Activated gamma-delta T cell (primary cell): Measurements from ENCODE around the gene GALNT10.

ENCODE experiments used
- DNase-seq: peaks from one replicate; lab custom pipeline; 2025; lab: John Stamatoyannopoulos, UW

GALNT10 gene

GRCh38 chr5:154405078-154405792 lies 214.7 kb downstream of the GALNT10 start:
- DNase-seq = peak; percentile 26

- DNase-seq = no peak
Observed at GRCh38 chr5:154406231-154406630, 215.7 kb downstream of the GALNT10 start.

- DNase-seq = no peak
Observed at GRCh38 chr5:154406826-154407225, 216.3 kb downstream of the GALNT10 start.

GRCh38 chr5:154408811-154409210 lies 218.3 kb downstream of the GALNT10 start:
- DNase-seq = no peak

GRCh38 chr5:154409230-154409840 lies 218.8 kb downstream of the GALNT10 start:
- no peak for DNase-seq

- DNase-seq = no peak
Observed at GRCh38 chr5:154410008-154410407, 219.5 kb downstream of the GALNT10 start.

GRCh38 chr5:154410786-154411185 lies 220.3 kb downstream of the GALNT10 start:
- DNase-seq = no peak

GRCh38 chr5:154411338-154411737 lies 220.8 kb downstream of the GALNT10 start:
- no peak for DNase-seq

GRCh38 chr5:154412316-154412715 lies 221.8 kb downstream of the GALNT10 start:
- no peak for DNase-seq

- DNase-seq = no peak
Observed at GRCh38 chr5:154412925-154413324, 222.4 kb downstream of the GALNT10 start.

GRCh38 chr5:154415114-154415513 lies 224.6 kb downstream of the GALNT10 start:
- no peak for DNase-seq

GRCh38 chr5:154418344-154418820 lies 227.8 kb downstream of the GALNT10 start:
- DNase-seq = no peak

- DNase-seq = no peak
Observed at GRCh38 chr5:154419236-154419635, 228.7 kb downstream of the GALNT10 start.

GRCh38 chr5:154421868-154422267 lies 231.3 kb downstream of the GALNT10 start:
- no peak for DNase-seq

GRCh38 chr5:154422298-154422697 lies 231.8 kb downstream of the GALNT10 start:
- no peak for DNase-seq

GRCh38 chr5:154428208-154428607 lies 237.7 kb downstream of the GALNT10 start:
- DNase-seq = no peak

- DNase-seq = no peak
Observed at GRCh38 chr5:154429341-154429740, 238.8 kb downstream of the GALNT10 start.

- DNase-seq = no peak
Observed at GRCh38 chr5:154430466-154430865, 239.9 kb downstream of the GALNT10 start.

- no peak for DNase-seq
Observed at GRCh38 chr5:154430961-154431630, 240.6 kb downstream of the GALNT10 start.

- DNase-seq = no peak
Observed at GRCh38 chr5:154435226-154435625, 244.7 kb downstream of the GALNT10 start.

- DNase-seq = no peak
Observed at GRCh38 chr5:154437281-154437965, 246.9 kb downstream of the GALNT10 start.

GRCh38 chr5:154440540-154440939 lies 250.0 kb downstream of the GALNT10 start:
- no peak for DNase-seq
